GM23338 (cell line): ENCODE measurements around the gene PPP1R12C. TPM values are rescaled to one million over a fixed set of nuclear protein-coding genes. Genes with fewer than 3 reads are reported as not detected.

Source experiments
- ATAC-seq: fragments of 200-7000 bp; cut with Tn5 transposase; 3 replicates; pipeline ENCODE4 v1.9.1; 2020
- DNase-seq: peaks from one replicate; pipeline ENCODE4 v3.0.0-alpha.2; 2015; ENCODE audit warnings: low spot score
- H2AFZ ChIP-seq: fragments of 200-600 bp; sonication (generic); 2 replicates; pipeline ENCODE4 v1.8.0; 2016; ENCODE audit warnings: antibody characterized with exemption, mild to moderate bottlenecking, moderate library complexity
- H3F3A ChIP-seq: fragments of 200-600 bp; sonication (generic); replicated peaks from 2 replicates; pipeline ENCODE4 v1.8.0; 2017; ENCODE audit warnings: antibody characterized with exemption, mixed run types, low read depth
- H3K27ac ChIP-seq: fragments of 200-600 bp; sonication (generic); 2 replicates; pipeline ENCODE4 v1.6.1; 2016; ENCODE audit warnings: low read depth
- H3K27me3 ChIP-seq: fragments of 200-600 bp; sonication (generic); 2 replicates; pipeline ENCODE4 v1.8.0; 2016; ENCODE audit warnings: mild to moderate bottlenecking, mixed run types, moderate library complexity; ENCODE audit not compliant: insufficient read depth
- H3K36me3 ChIP-seq: fragments of 200-600 bp; sonication (generic); 2 replicates; pipeline ENCODE4 v1.8.0; 2016; ENCODE audit warnings: mild to moderate bottlenecking; ENCODE audit not compliant: insufficient read depth
- H3K4me1 ChIP-seq: fragments of 200-600 bp; sonication (generic); 2 replicates; pipeline ENCODE4 v1.8.0; 2016; ENCODE audit warnings: mild to moderate bottlenecking, moderate library complexity; ENCODE audit not compliant: insufficient read depth
- H3K4me2 ChIP-seq: fragments of 200-600 bp; sonication (generic); 2 replicates; pipeline ENCODE4 v1.7.1; 2017; ENCODE audit warnings: mixed run types
- H3K4me3 ChIP-seq: fragments of 200-600 bp; sonication (generic); 2 replicates; pipeline ENCODE4 v1.6.1; 2016; ENCODE audit warnings: mixed run types
- H3K79me2 ChIP-seq: fragments of 200-600 bp; sonication (generic); replicated peaks from 2 replicates; pipeline ENCODE4 v1.8.0; 2017; ENCODE audit warnings: mild to moderate bottlenecking; ENCODE audit not compliant: insufficient read depth
- H3K9me2 ChIP-seq: fragments of 200-600 bp; sonication (generic); 2 replicates; pipeline ENCODE4 v1.8.0; 2017; ENCODE audit not compliant: insufficient read depth
- H4K20me1 ChIP-seq: fragments of 200-600 bp; sonication (generic); replicated peaks from 2 replicates; pipeline ENCODE4 v1.8.0; 2017; ENCODE audit warnings: mild to moderate bottlenecking; ENCODE audit not compliant: insufficient read depth
- H3K27ac Mint-ChIP-seq: 2 replicates; pipeline ENCODE4 v1.8.0; 2020; ENCODE audit warnings: inconsistent platforms, mild to moderate bottlenecking, moderate library complexity, mixed read lengths
- H3K27me3 Mint-ChIP-seq: 3 replicates; pipeline ENCODE4 v1.8.0; 2022; ENCODE audit warnings: low read depth, mild to moderate bottlenecking, moderate library complexity, mixed read lengths, inconsistent platforms; ENCODE audit not compliant: insufficient read depth, poor library complexity
- H3K36me3 Mint-ChIP-seq: 3 replicates; pipeline ENCODE4 v1.8.0; 2021; ENCODE audit warnings: low read depth, mild to moderate bottlenecking, inconsistent platforms, moderate library complexity, mixed read lengths
- H3K4me1 Mint-ChIP-seq: 3 replicates; pipeline ENCODE4 v1.8.0; 2020; ENCODE audit warnings: mild to moderate bottlenecking, inconsistent platforms, mixed read lengths
- H3K4me3 Mint-ChIP-seq: 3 replicates; pipeline ENCODE4 v1.8.0; 2021; ENCODE audit warnings: moderate library complexity, mild to moderate bottlenecking, inconsistent platforms, mixed read lengths
- H3K9me3 Mint-ChIP-seq: 3 replicates; pipeline ENCODE4 v1.8.0; 2020; ENCODE audit warnings: moderate library complexity, mild to moderate bottlenecking, inconsistent platforms, mixed read lengths
- CTCF ChIP-seq, 2 experiments: fragments of 200-600 bp in 1 of 2; sonication (generic) in 1 of 2; conservative IDR thresholded peaks; 2 replicates each; pipeline versions ENCODE4 v1.5.1 to v1.6.1; 2016 to 2017; ENCODE audit warnings: antibody characterized with exemption in 2 of 2, low read depth in 2 of 2, mild to moderate bottlenecking in 2 of 2, moderate library complexity in 1 of 2
- ETS1 ChIP-seq: IDR thresholded peaks from 2 replicates; pipeline ENCODE4 v1.6.1; 2016; ENCODE audit warnings: antibody characterized with exemption
- EZH2 ChIP-seq: fragments of 200-600 bp; sonication (generic); IDR thresholded peaks from one replicate; pipeline ENCODE4 v1.8.0; 2017; ENCODE audit warnings: antibody characterized with exemption, mild to moderate bottlenecking, low read depth; ENCODE audit not compliant: unreplicated experiment
- EZH2phosphoT487 ChIP-seq: fragments of 200-600 bp; sonication (generic); IDR thresholded peaks from one replicate; pipeline ENCODE4 v1.8.1; 2018; ENCODE audit warnings: antibody characterized with exemption; ENCODE audit not compliant: unreplicated experiment
- JUNB ChIP-seq: IDR thresholded peaks from one replicate; pipeline ENCODE4 v1.6.1; 2016; ENCODE audit warnings: antibody characterized with exemption; ENCODE audit not compliant: unreplicated experiment
- NANOG ChIP-seq: IDR thresholded peaks from 2 replicates; pipeline ENCODE4 v1.6.1; 2016; ENCODE audit warnings: antibody characterized with exemption, borderline replicate concordance
- REST ChIP-seq: IDR thresholded peaks from one replicate; pipeline ENCODE4 v1.6.1; 2018; ENCODE audit warnings: antibody characterized with exemption; ENCODE audit not compliant: unreplicated experiment
- STAT1 ChIP-seq: IDR thresholded peaks from one replicate; pipeline ENCODE4 v1.6.1; 2016; ENCODE audit warnings: antibody characterized with exemption; ENCODE audit not compliant: unreplicated experiment
- ZNF114 ChIP-seq: fragments of 250-450 bp; sonication (Bioruptor Pico); IDR thresholded peaks from 2 replicates; pipeline ENCODE4 v1.5.0; 2020; ENCODE audit warnings: mild to moderate bottlenecking, moderate library complexity
- ZNF331 ChIP-seq: fragments of 250-450 bp; sonication (Bioruptor Pico); IDR thresholded peaks from 2 replicates; pipeline ENCODE4 v1.5.0; 2020; ENCODE audit warnings: low read depth, mild to moderate bottlenecking, moderate library complexity
- ZNF462 ChIP-seq: fragments of 250-450 bp; sonication (Bioruptor Pico); IDR thresholded peaks from 2 replicates; pipeline ENCODE4 v1.5.0; 2020; ENCODE audit warnings: mild to moderate bottlenecking, moderate library complexity
- polyA plus RNA-seq: library from polyadenylated mRNA; unstranded; fragments of >200 nt; fragmentation: Nextera tagmentation; extraction: Ambion mirVana; gene quantifications from 2 replicates; pipeline ENCODE4 v1.2.1, GENCODE V29; 2016
- total RNA-seq: library from RNA; depleted of rRNA; stranded (reverse); fragments of >200 nt; shearing (Covaris generic); gene quantifications from 2 replicates; pipeline ENCODE4 v1.2.3, GENCODE V29; 2014

Gene PPP1R12C
- total and polyA plus RNA-seq, 2 experiments from 2014 or later = 33.2 to 83.9 TPM

GRCh38 chr19:55042688-55043087 lies 74.7 kb downstream of the PPP1R12C start (continued):
- TF ChIP-seq CTCF (conservative IDR thresholded peaks at IDR 0.05; ENCODE audit: low read depth in 2 of 2) (no peak), NANOG (no peak)

GRCh38 chr19:55042344-55042678 lies 75.1 kb downstream of the PPP1R12C start:
- no peaks in the 10 kb centered on the region for H3K9me3 Mint-ChIP-seq
- H3K27ac Mint-ChIP-seq = no peak overlapping the region
- TF ChIP-seq ZNF331 (CRISPR knock-in tag) (no peak), REST (no peak), ZNF462 (CRISPR knock-in tag) (no peak), CTCF (conservative IDR thresholded peaks at IDR 0.05; ENCODE audit: low read depth in 2 of 2) (no peak), ZNF114 (no peak), ETS1 (no peak), EZH2 (no peak), STAT1 (no peak), EZH2phosphoT487 (no peak), JUNB (no peak)

More at GRCh38 chr19:55042344-55042678, 75.1 kb downstream of the PPP1R12C start:
- Histone ChIP-seq H3K4me1 (no peaks in the 10 kb centered on the region), H3K27me3 (no peaks in the 10 kb centered on the region), H3K36me3 (no peaks in the 10 kb centered on the region), H3K79me2 (peaks cover 27% of the 10 kb centered on the region; the same call in 1 of the 2 replicates), H3F3A (no peaks in the 10 kb centered on the region), H2AFZ (no peak overlapping the region), H3K4me3 (no peak overlapping the region), H3K9me2 (no peaks in the 10 kb centered on the region), H4K20me1 (peaks cover 21% of the 10 kb centered on the region; the same call in 1 of the 2 replicates), H3K4me2 (no peak overlapping the region), H3K27ac (no peak overlapping the region)
- DNase-seq = no peak
- H3K4me3 Mint-ChIP-seq = no peak overlapping the region
- ATAC-seq = no peak
- no peaks in the 10 kb centered on the region for H3K4me1 Mint-ChIP-seq
- H3K27me3 Mint-ChIP-seq = peaks cover 6% of the 10 kb centered on the region
- H3K36me3 Mint-ChIP-seq = peaks cover 38% of the 10 kb centered on the region
